ENCODE results near the gene ZNF507.

DNA sequence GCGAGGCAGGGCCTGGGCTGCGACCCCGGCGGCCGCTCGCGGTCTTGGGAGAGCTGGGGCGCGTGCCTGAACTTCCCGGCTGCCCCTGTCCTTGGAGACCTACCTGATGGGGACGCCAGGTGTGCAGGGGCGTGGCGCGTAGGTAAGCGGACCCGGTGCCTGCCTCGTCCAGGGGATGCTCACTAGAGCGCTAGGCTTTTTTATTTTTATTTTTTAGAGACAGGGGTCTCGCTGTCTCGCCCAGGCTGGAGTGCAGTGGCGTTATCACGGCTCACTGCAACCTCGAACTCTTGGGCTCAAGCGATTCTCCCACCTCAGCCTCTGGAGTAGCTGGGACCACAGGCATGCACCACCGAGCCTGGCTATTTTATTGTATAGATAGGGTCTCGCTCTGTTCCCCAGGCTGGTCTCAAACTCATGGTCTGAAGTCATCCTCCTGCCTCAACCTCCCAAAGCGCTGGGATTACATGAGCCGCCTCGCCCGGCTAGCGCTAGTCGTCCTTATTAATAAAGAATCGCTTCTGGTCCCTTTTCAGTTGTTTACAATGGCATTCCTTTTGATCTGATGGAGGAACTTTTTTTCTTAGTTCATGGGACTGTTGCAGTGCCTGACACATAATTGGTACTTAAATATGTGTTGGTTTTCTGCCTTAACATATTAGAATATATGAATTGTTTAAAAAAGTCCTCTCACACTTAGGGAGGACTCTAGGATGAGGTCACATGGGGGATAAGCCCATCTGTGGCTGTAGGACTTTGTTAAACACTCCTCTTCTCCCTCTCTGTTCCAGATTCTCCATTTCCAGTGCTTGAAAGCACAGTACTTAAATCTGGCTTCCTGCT is 61.0 kb downstream of the ZNF507 start:
- TF ChIP-seq CTCF (IDR thresholded peaks at IDR 0.05) (no peak), POLR2A (IDR thresholded peaks at IDR 0.05) (no peak)

Measured in right lobe of liver (tissue), 4 donors.